Nephron (organoid): ENCODE data around the gene TM4SF1.

Source experiments
- H3K27ac Mint-ChIP-seq, 3 experiments: 2 replicates each; pipeline ENCODE4 v1.8.0; 2020; ENCODE audit warnings: mixed read lengths in 3 of 3, mild to moderate bottlenecking in 2 of 3, moderate library complexity in 1 of 3
- H3K27me3 Mint-ChIP-seq: 2 replicates; pipeline ENCODE4 v1.8.0; 2021; ENCODE audit warnings: low read depth, mild to moderate bottlenecking, moderate library complexity, mixed read lengths
- H3K36me3 Mint-ChIP-seq: 2 replicates; pipeline ENCODE4 v1.8.0; 2020; ENCODE audit warnings: low read depth, mixed read lengths
- H3K4me1 Mint-ChIP-seq: 2 replicates; pipeline ENCODE4 v1.8.0; 2020; ENCODE audit warnings: mixed read lengths
- H3K4me3 Mint-ChIP-seq, 3 experiments: 2 replicates each; pipeline ENCODE4 v1.8.0; 2020; ENCODE audit warnings: mild to moderate bottlenecking in 3 of 3, mixed read lengths in 3 of 3, moderate library complexity in 2 of 3
- H3K9me3 Mint-ChIP-seq: 2 replicates; pipeline ENCODE4 v1.8.0; 2020; ENCODE audit warnings: mixed read lengths
- TF ChIP-seq, protein P1 (sequence below), 3 experiments: fragments of 200-600 bp; sonication (generic); IDR thresholded peaks; one replicate each; pipeline ENCODE4 v1.5.0; 2021; ENCODE audit warnings: antibody characterized with exemption in 3 of 3; ENCODE audit not compliant: unreplicated experiment in 3 of 3

The TM4SF1 gene

GRCh38 chr3:149376718-149377407 lies 586 bp downstream of the TM4SF1 start:
- peak overlapping the region; percentile 92 to 95 (median 95) for H3K27ac Mint-ChIP-seq
- no peaks in the 10 kb centered on the region for H3K27me3 Mint-ChIP-seq
- peak overlapping the region; percentile 67 to 86 (median 86) for H3K4me3 Mint-ChIP-seq
- H3K9me3 Mint-ChIP-seq: peaks cover 13% of the 10 kb centered on the region
- peaks cover 15% of the 10 kb centered on the region for H3K36me3 Mint-ChIP-seq
- TF ChIP-seq, protein P1, sequence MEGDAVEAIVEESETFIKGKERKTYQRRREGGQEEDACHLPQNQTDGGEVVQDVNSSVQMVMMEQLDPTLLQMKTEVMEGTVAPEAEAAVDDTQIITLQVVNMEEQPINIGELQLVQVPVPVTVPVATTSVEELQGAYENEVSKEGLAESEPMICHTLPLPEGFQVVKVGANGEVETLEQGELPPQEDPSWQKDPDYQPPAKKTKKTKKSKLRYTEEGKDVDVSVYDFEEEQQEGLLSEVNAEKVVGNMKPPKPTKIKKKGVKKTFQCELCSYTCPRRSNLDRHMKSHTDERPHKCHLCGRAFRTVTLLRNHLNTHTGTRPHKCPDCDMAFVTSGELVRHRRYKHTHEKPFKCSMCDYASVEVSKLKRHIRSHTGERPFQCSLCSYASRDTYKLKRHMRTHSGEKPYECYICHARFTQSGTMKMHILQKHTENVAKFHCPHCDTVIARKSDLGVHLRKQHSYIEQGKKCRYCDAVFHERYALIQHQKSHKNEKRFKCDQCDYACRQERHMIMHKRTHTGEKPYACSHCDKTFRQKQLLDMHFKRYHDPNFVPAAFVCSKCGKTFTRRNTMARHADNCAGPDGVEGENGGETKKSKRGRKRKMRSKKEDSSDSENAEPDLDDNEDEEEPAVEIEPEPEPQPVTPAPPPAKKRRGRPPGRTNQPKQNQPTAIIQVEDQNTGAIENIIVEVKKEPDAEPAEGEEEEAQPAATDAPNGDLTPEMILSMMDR (IDR thresholded peaks at IDR 0.05; ENCODE audit: unreplicated experiment in 3 of 3): no peak
- peaks cover 32% of the 10 kb centered on the region for H3K4me1 Mint-ChIP-seq

DNA sequence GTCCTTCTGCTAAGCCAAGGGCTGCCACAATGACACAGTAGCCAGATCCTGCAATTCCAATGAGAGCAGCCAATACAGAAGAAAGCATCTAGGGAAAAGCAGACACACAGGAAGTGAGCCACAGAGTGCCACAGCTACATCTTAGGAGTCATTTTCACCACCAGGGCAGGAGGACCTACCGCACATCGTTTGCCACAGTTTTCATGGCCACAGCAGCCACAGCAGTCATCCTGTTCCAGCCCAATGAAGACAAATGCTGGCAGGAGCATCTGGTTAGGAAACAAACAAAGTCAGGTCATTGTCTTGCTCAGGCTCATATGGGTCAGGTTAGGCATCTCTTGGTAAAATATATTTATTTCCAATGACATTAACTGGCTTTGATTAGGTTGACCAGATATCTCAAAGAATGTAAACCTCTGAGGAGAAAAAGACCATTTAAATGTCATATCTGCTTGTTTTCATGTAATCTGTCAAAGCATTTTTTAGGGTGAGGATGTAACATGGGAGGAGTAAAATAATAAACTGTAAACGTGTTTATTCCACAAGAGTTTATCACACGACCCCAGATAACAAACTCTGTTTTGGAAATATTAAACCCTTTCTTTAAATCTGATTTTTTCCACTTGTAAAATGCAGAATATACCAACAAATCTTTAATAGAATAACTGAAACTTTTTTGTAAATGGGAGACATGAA lies 1.8 kb downstream of the TM4SF1 start:
- peak overlapping the region; percentile 24 to 81 (median 70) for H3K27ac Mint-ChIP-seq
- peak overlapping the region; percentile 42 to 74 (median 65) for H3K4me3 Mint-ChIP-seq
- H3K4me1 Mint-ChIP-seq: peaks cover 30% of the 10 kb centered on the region
- H3K36me3 Mint-ChIP-seq: peaks cover 12% of the 10 kb centered on the region
- peaks cover 6% of the 10 kb centered on the region for H3K9me3 Mint-ChIP-seq
- TF ChIP-seq, protein P1 (IDR thresholded peaks at IDR 0.05; ENCODE audit: unreplicated experiment in 3 of 3): no peak
- no peaks in the 10 kb centered on the region for H3K27me3 Mint-ChIP-seq

DNA sequence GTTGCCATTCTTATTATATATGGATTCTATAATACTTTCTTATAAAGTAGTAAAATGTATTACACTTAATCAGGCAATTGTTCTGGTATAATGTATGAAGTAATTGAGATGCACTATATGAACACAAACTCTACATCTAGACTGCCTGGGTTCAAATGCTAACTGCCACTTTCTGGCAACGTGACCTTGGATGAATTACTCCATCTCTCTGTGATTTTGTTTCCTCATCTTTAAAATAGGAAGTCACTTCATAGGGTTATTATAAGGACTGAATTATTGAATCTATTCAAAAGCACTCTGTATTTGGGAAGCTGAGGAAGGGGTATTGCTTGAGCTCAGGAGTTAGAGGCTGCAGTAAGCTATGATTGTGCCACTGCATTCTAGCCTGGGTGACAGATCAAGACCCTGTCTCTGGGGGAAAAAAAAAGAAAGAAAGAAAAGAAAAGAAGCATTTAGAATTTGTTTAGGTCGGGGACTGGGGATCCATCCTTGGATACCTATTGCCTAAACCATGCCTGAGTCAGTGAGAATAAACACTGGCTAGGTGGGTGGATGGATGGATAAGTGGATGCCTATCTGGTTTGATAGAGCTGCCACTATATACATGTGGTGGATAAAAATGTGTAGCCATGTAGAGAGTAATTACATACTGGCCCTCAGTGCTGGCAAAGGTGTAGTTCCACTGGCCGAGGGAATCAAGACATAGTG lies 2.5 kb downstream of the TM4SF1 start:
- TF ChIP-seq, protein P1 (IDR thresholded peaks at IDR 0.05; ENCODE audit: unreplicated experiment in 3 of 3): no peak
- no peaks in the 10 kb centered on the region for H3K27me3 Mint-ChIP-seq
- H3K9me3 Mint-ChIP-seq: peaks cover 6% of the 10 kb centered on the region
- peaks cover 12% of the 10 kb centered on the region for H3K36me3 Mint-ChIP-seq
- H3K4me3 Mint-ChIP-seq: peak overlapping the region; percentile 42 to 74 (median 65)
- peak overlapping the region; percentile 24 to 81 (median 70) for H3K27ac Mint-ChIP-seq
- peaks cover 33% of the 10 kb centered on the region for H3K4me1 Mint-ChIP-seq

DNA sequence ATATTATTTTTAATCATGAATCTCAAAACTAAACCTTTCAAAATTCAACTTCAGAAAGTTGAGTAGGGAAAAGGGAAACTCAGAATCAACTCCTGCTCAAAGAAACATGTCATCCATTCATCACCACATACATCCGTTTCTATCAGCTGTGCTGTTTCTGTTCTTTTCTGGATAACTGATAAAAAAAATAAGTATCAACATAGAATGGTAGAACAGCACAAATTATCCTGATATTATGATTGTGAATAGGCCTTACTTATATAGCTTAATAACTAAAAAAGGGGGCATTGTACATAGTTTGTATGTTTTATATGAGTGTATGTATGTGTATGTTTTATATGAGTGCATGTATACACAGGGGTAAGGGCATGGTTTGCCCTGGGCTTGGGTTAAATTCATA lies 3.1 kb downstream of the TM4SF1 start:
- Mint-ChIP-seq H3K9me3 (peaks cover 6% of the 10 kb centered on the region), H3K4me1 (peaks cover 33% of the 10 kb centered on the region), H3K4me3 (no peak overlapping the region), H3K36me3 (peaks cover 12% of the 10 kb centered on the region), H3K27me3 (no peaks in the 10 kb centered on the region), H3K27ac (no peak overlapping the region)
- TF ChIP-seq, protein P1 (IDR thresholded peaks at IDR 0.05; ENCODE audit: unreplicated experiment in 3 of 3): no peak

DNA sequence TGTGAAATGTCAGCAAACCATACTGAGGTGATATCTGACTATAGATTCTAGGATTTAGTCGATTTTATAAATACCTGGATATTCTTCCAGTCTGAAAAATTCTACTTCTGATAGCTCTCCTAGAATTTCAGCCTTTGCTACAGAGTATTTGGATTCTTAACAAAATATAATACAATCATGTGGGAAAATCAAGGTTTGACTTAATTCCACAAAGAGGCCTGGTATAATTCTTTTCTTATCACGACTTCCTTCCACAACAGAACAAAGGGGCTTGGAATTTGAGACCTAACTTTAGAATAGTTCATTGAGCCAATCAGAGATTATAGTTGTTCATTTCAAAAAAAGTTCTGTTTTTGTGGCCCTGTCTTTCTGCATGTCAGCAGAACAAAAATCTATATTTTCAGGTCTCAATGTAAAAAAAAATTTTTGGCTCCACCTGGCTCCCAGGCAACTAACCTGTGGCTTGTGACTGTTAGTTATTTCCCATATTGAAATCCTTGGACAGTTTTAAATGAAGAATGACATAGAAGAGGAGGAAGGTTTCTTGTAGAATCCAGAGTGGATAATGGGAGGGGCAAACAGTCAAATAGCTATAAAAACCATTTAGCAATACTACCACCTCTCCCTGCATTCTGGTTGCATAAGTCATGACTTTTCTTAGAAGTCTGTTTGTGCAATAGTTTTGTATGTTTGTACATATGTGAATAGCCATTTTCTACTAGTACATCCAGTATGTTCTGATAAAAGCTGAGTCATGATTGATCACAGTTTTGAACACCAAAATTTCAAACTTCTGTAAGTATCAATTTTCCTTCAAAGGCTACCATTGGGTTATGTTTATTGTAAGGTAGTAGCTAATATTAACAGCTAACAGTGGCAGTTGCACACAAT lies 4.0 kb downstream of the TM4SF1 start:
- TF ChIP-seq, protein P1 (IDR thresholded peaks at IDR 0.05; ENCODE audit: unreplicated experiment in 3 of 3): no peak
- Mint-ChIP-seq H3K36me3 (peaks cover 8% of the 10 kb centered on the region), H3K27ac (no peak overlapping the region), H3K9me3 (peaks cover 2% of the 10 kb centered on the region), H3K4me3 (no peak overlapping the region), H3K27me3 (no peaks in the 10 kb centered on the region), H3K4me1 (peaks cover 29% of the 10 kb centered on the region)
